Measurements from ENCODE around the gene LRRIQ3.

DNA sequence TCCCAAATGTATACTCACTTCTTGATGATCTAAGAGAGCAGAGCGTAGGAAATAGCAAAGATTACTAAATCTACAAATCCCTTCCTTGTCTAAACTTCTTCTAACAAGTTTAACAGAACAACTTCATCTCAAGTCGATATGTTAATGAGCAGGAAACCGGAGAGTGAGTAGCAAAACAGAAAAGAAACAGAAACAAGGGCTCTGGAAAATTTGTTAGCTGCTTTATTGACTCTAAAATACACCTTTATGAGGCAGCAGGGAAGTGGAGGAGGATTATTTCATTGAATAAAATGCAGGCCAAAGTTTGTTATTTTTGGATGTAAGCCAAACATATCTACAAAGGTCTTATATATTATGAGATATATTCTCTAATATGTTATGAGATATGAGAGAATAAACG, 192.4 kb downstream of the LRRIQ3 start:
- TF ChIP-seq POLR2A (IDR thresholded peaks at IDR 0.05) (no peak), CTCF (IDR thresholded peaks at IDR 0.05) (no peak)
